GM18499 (cell line): ENCODE data around the gene TAF1B.
"Not testable (repeated sequence)": the region's sequence is repeated elsewhere in the genome, so short reads cannot be mapped to it uniquely, and the experiment has no call there.

ENCODE experiments used
- ATAC-seq: cut with Tn5 transposase; IDR thresholded peaks from one replicate; pipeline ENCODE4 v1.9.1; 2021; ENCODE audit warnings: moderate number of reproducible peaks; ENCODE audit not compliant: insufficient read depth, unreplicated experiment

Gene TAF1B

GRCh38 chr2:9826208-9826607, 17.1 kb upstream of the TAF1B start:
- no peak for ATAC-seq

DNA sequence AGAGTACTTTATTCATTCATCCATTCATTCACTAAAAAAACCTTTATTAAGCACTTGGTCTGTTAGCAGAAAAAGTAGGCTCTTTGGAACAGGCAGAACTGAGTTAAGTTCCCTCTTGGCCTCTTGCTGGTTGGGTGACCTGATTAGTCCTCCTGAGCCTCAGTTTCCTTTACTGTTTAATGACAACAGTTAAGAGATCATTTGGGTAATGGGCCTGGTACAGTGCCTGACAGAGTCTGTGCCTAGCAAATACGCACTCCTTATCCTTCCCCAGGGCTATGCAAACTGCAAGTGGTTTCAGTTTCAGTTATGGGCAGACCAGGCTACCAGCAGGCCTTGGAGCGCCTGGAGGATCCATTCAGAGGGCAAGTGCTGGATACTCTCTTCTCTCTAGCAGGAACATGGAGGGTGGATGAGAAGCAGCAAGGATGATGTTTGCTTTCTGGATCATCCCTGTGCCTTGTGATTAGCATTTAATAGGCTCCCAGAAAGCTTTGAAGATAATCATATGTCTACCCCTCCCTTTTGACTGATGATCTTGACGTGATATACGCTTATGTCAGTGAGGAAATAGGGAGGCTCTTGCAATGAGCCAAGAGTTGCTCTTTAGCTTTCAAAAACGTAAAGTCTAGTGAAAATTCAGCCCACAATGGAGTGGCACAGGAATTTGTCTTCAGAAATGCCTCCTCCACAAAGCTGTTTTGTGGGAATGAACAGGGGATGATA, 12.4 kb upstream of the TAF1B start:
- ATAC-seq: no peak

- no peak for ATAC-seq
Measured at GRCh38 chr2:9831670-9832069, 11.6 kb upstream of the TAF1B start.

- ATAC-seq: no peak
Measured at GRCh38 chr2:9832586-9832985, 10.7 kb upstream of the TAF1B start.

DNA sequence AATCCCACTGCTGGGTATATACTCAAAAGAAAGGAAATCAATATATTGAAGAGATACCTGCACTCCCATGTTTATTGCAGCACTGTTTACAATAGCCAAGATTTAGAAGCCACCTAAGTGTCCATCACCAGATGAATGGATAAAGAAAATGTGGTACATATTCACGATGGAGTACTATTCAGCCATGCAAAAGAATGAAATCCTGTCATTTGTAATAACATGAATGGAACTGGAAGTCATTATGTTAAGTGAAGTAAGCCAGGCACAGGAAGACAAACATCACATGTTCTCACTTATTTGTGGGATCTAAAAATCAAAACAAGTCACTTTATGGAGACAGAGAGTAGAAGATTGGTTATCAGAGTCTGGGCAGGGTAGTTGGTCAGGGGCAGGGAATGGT, 8.2 kb upstream of the TAF1B start:
- ATAC-seq: not testable (repeated sequence)

DNA sequence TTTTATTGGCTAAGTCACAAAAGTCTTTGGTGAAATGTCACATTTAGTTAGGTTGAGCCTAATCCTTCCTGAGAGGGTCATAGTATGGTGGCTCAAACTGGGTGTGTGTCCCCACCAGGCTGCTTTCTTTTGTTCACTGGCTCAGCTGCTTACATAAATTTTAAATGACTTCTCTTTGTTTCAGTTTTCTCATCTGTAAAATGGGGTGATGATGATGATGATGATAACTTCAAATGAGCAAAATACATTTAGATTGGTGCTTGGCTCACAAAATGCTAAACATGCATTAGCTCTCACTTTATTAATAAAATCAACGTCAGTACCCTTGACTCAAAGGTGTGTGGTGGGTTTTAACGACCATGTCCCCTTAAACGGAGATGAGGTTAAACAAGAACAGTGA, 7.2 kb upstream of the TAF1B start:
- no peak for ATAC-seq

- no peak for ATAC-seq
Measured at GRCh38 chr2:9836517-9836916, 6.8 kb upstream of the TAF1B start.

- ATAC-seq: no peak
Measured at GRCh38 chr2:9837451-9837850, 5.8 kb upstream of the TAF1B start.

DNA sequence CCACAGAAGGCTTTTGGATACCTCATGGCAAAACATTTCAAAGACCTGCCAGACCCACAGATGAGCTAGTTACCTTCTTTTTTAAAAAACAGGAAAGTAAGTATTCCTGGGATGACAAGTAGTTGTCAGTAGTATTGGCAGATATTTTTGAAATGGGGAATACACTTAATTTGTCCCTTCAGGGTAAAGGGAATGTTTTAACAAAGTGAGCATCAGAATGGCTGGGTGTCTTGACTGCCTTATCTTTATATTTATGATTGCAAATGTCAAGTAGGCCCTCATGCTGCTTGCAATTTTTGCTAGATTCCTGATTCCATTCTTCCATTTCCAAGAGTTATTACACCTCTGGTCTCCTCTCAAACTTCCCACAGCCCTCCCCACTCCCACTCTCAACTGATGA, 4.9 kb upstream of the TAF1B start:
- no peak for ATAC-seq

- ATAC-seq: no peak
Measured at GRCh38 chr2:9842487-9843228, 616 bp upstream of the TAF1B start.

DNA sequence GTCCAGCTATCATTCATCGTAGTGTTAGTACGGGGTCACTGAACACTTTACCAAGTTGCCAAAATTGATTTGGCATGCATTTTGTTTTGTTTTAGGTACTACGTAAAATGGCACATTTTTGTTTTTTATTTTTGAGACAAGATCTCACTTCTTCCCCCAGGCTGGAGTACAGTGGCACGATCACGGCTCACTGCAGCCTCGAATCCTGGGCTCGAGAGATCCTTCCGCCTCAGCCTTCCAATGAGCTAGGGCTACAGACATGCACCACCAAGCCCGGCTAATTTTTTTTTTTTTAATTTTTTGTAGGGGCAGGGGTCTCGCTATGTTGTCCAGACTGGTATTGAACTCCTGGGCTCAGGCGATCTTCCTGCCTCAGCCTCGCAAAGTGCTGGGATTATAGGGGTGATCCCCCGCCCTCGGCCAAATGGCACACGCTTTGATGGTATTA, 786 bp downstream of the TAF1B start:
- no peak for ATAC-seq

GRCh38 chr2:9844576-9844975, 1.3 kb downstream of the TAF1B start:
- no peak for ATAC-seq

DNA sequence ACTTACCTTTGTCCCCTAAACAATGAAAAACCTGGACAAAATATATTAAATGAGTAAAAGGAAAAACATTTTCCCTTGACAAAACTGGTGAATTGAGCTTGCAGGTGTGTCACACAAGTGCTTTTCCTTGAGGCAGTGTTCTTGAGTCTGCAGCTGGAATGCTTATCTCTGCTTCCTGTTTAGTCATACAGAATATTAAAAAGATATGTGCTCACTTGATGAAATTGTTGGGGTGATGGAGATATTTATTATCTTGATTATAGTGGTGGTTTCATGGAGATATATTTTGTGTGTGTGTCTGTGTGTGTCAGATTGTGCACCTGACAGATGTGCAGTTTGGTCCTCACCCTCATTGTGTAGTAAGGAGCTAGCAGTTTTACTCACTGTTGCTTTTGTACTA, 3.3 kb downstream of the TAF1B start:
- ATAC-seq: no peak

GRCh38 chr2:9847140-9847539, 3.9 kb downstream of the TAF1B start:
- no peak for ATAC-seq

GRCh38 chr2:9852881-9853280, 9.6 kb downstream of the TAF1B start:
- ATAC-seq: no peak

DNA sequence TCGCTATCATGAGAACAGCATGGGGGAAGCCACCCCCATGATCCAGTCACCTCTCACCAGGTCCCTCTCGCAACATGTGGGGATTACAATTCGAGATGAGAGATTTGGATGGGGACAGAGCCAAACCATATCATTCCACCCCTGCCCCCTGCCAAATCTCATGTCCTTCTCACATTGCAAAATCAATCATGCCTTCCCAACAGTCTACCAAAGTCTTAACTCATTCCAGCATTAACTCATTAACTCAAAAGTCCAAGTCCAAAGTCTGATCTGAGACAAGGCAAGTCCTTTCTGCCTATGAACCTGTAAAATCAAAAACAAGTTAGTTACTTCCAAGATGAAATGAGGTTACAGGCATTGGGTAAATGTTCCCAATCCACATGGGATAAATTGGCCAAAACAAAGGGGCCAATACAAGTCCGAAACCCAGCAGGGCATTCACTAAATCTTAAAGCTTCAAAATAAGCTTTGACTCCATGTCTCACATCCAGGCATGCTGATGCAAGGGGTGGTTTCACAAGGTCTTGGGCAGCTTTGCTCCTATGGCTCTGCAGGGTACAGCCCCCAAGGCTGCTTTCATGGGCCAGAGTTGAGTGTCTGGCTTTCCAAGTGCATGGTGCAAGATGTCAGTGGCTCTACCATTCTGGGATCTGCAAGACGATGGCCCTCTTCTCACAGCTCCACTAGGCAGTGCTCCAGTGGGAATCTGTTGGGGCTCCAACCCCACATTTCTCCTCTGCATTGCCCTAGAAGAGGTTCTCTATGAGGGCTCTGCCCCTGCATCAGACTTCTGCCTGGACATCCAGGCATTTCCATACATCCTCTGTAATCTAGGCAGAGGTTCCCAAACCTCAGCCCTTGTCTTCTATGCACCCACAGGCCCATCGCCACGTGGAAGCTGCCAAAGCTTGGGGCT, 14.8 kb downstream of the TAF1B start:
- no peak for ATAC-seq

DNA sequence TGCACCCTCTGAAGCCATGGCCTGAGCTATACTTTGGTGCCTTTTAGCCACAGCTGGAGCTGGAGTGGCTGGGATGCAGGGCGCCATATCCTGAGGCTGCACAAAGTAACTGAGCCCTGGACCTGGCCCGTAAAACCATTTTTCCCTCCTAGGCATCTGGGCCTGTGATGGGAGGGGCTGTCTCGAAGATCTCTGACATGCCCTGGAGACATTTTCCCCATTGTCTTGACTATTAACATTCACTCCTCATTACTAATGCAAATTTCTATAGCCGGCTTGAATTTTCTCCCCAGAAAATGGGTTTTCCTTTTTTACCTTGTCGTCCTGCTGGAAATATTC, 15.4 kb downstream of the TAF1B start:
- no peak for ATAC-seq

DNA sequence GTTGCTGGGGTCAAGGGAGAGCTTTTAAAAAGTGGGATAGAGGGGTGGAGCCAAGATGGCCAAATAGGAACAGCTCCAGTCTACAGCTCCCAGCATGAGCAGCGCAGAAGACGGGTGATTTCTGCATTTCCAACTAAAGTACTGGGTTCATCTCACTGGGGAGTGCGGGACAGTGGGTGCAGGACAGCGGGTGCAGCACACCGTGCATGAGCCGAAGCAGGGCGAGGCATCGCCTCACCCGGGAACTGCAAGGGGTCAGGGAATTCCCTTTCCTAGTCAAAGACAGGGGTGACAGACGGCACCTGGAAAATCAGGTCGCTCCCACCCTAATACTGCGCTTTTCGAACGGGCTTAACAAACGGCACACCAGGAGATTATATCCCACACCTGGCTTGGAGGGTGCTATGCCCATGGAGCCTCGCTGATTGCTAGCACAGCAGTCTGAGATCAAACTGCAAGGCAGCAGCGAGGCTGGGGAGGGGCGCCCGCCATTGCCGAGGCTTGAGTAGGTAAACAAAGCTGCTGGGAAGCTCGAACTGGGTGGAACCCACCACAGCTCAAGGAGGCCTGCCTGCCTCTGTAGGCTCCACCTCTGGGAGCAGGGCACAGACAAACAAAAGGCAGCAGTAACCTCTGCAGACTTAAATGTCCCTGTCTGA, 17.8 kb downstream of the TAF1B start:
- ATAC-seq: not testable (repeated sequence)

- ATAC-seq: no peak
Measured at GRCh38 chr2:9867881-9868280, 24.6 kb downstream of the TAF1B start.

- ATAC-seq: no peak
Measured at GRCh38 chr2:9873337-9873736, 30.1 kb downstream of the TAF1B start.
